KMS-11 (cell line): ENCODE measurements around the gene C2orf92.

Source experiments
- H2AFZ ChIP-seq: fragments of 200-600 bp; sonication (generic); 2 replicates; pipeline ENCODE4 v1.6.1; 2016; ENCODE audit warnings: antibody characterized with exemption, mixed run types, low read depth
- H3K27ac ChIP-seq: fragments of 200-600 bp; sonication (generic); 2 replicates; pipeline ENCODE4 v1.6.1; 2016; ENCODE audit warnings: mild to moderate bottlenecking, mixed run types
- H3K27me3 ChIP-seq: fragments of 200-600 bp; sonication (generic); 2 replicates; pipeline ENCODE4 v1.6.1; 2017; ENCODE audit warnings: mild to moderate bottlenecking, low read depth, mixed run types, moderate library complexity; ENCODE audit not compliant: insufficient read depth
- H3K36me3 ChIP-seq: fragments of 200-600 bp; sonication (generic); 2 replicates; pipeline ENCODE4 v1.6.1; 2017; ENCODE audit warnings: mild to moderate bottlenecking, mixed run types; ENCODE audit not compliant: insufficient read depth
- H3K4me1 ChIP-seq: fragments of 200-600 bp; sonication (generic); 2 replicates; pipeline ENCODE4 v1.6.1; 2016; ENCODE audit warnings: mild to moderate bottlenecking, low read depth, mixed run types; ENCODE audit not compliant: poor library complexity, severe bottlenecking
- H3K4me2 ChIP-seq: fragments of 200-600 bp; sonication (generic); 2 replicates; pipeline ENCODE4 v1.7.0; 2016; ENCODE audit warnings: mild to moderate bottlenecking, mixed run types
- H3K4me3 ChIP-seq: fragments of 200-600 bp; sonication (generic); IDR thresholded peaks from 2 replicates; pipeline ENCODE4 v1.6.1; 2017; ENCODE audit warnings: low read depth, low read length, mixed read lengths; ENCODE audit not compliant: insufficient read depth
- H3K79me2 ChIP-seq: fragments of 200-600 bp; sonication (generic); 2 replicates; pipeline ENCODE4 v1.6.1; 2016; ENCODE audit warnings: low read depth, mixed run types; ENCODE audit not compliant: insufficient read depth
- H3K9ac ChIP-seq: fragments of 200-600 bp; sonication (generic); 2 replicates; pipeline ENCODE4 v1.6.1; 2016; ENCODE audit warnings: mild to moderate bottlenecking, mixed run types
- H4K20me1 ChIP-seq: fragments of 200-600 bp; sonication (generic); 2 replicates; pipeline ENCODE4 v1.6.1; 2016; ENCODE audit warnings: mild to moderate bottlenecking, mixed run types; ENCODE audit not compliant: insufficient read depth
- TF ChIP-seq, protein P1 (sequence below): fragments of 200-600 bp; sonication (generic); conservative IDR thresholded peaks from 2 replicates; pipeline ENCODE4 v1.6.1; 2017; ENCODE audit warnings: low read depth, mild to moderate bottlenecking, antibody characterized with exemption, low read length, moderate library complexity, mixed read lengths

The C2orf92 gene

DNA sequence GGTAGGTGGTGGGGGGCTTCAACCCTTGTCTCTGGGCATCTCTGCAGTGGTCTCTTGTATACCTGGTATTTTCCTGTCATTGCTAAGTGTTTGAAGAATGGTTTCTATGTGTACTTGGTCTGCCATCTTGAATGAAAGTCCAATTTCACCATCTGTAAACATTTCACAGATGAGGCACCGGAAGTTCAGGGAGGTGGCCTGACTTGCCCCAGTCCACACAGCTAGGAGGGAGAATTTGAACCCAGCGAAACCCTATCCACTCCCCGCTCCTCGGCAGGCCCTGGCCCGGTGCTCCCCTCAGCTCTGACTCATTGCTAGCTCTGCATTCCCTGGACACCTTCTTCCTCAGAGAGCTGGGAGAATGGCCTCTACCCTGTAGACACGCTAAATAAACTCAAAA lies 74.4 kb downstream of the C2orf92 start:
- H3K36me3 ChIP-seq, result no peaks in the 10 kb centered on the region
- no peak overlapping the region for H3K4me2 ChIP-seq
- no peaks in the 10 kb centered on the region for H3K27me3 ChIP-seq
- H3K4me1 ChIP-seq, result no peaks in the 10 kb centered on the region
- H2AFZ ChIP-seq, result no peak overlapping the region
- H3K27ac ChIP-seq, result no peak overlapping the region
- TF ChIP-seq, protein P1, sequence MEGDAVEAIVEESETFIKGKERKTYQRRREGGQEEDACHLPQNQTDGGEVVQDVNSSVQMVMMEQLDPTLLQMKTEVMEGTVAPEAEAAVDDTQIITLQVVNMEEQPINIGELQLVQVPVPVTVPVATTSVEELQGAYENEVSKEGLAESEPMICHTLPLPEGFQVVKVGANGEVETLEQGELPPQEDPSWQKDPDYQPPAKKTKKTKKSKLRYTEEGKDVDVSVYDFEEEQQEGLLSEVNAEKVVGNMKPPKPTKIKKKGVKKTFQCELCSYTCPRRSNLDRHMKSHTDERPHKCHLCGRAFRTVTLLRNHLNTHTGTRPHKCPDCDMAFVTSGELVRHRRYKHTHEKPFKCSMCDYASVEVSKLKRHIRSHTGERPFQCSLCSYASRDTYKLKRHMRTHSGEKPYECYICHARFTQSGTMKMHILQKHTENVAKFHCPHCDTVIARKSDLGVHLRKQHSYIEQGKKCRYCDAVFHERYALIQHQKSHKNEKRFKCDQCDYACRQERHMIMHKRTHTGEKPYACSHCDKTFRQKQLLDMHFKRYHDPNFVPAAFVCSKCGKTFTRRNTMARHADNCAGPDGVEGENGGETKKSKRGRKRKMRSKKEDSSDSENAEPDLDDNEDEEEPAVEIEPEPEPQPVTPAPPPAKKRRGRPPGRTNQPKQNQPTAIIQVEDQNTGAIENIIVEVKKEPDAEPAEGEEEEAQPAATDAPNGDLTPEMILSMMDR, result no peak
- no peaks in the 10 kb centered on the region for H3K79me2 ChIP-seq
- no peak overlapping the region for H3K4me3 ChIP-seq
- H3K9ac ChIP-seq, result no peak overlapping the region
- H4K20me1 ChIP-seq, result no peaks in the 10 kb centered on the region

DNA sequence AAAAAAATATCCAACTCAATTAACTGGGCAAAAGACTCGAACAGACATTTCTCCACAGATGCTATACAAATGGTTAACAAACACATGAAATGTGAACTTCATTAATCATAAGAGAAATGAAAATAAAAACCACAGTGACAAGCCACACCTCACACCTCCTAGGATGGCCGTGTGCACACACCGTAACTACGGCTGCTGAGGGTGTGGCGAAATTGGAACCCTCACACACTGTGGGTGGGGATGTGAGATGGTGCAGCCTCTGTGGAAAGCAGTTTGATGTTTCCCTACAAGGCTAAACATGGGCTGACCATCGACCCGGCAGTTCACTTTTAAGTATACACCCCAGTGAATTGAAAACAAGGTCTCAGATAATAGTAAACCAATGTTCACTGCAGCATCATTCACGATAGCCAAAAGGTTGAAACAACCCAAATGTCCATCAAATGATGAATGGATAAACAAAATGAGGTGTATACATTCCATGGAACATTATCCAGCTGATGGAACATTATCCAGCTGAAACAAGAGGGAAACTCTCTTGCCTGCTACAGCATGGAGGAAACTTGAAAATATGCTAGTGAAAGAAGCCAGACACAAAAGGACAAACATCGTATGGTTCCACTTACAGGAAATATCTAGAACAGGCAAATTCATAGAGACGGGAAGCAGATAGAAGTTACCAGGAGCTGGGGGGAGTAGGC lies 76.1 kb downstream of the C2orf92 start:
- no peaks in the 10 kb centered on the region for H3K4me1 ChIP-seq
- H3K79me2 ChIP-seq, result no peaks in the 10 kb centered on the region
- TF ChIP-seq, protein P1, result no peak
- H3K27me3 ChIP-seq, result no peaks in the 10 kb centered on the region
- no peak overlapping the region for H2AFZ ChIP-seq
- H3K36me3 ChIP-seq, result no peaks in the 10 kb centered on the region
- no peak overlapping the region for H3K27ac ChIP-seq
- no peak overlapping the region for H3K4me3 ChIP-seq
- H3K9ac ChIP-seq, result no peak overlapping the region
- no peaks in the 10 kb centered on the region for H4K20me1 ChIP-seq
- no peak overlapping the region for H3K4me2 ChIP-seq

DNA sequence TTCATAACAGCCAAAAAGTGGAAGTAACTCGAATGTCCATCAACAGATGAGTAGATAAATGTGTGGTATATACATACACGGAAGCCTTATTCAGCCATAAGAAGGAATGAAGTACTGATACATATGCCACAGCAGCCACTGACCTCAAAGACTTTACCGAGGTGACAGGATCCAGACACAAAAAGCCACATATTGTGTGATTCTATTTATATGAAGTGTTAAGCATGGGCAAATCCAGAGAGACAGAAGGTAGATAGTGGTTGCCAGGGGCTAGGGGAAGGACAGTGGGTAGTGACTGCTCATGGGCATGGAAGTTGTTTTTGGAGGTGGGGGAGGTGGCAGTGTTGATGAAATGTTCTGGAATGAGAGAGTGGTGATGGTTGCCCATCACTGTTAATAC lies 77.8 kb downstream of the C2orf92 start:
- H3K27ac ChIP-seq, result no peak overlapping the region
- H3K27me3 ChIP-seq, result no peaks in the 10 kb centered on the region
- no peaks in the 10 kb centered on the region for H3K4me1 ChIP-seq

DNA sequence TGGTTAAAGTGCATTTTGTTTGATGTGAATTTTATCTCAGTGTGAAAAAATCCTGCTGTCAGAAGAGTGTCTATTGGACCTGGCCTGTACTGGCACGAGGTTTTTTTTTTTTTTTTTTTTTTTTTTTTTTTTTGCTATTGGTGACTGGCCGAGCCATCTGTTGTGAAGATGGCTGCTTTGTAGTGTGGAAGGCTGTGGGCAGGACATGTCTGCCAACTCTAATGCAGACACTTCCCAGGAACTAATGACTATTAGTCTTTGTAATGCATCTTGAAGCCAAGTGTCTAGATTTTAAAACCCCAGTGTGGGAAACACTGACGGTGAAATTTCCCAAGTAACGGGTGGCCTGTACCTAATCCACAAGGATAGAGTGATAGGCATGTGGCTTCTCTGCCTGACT lies 78.2 kb downstream of the C2orf92 start:
- TF ChIP-seq, protein P1, result no peak
- Histone ChIP-seq H4K20me1 (no peaks in the 10 kb centered on the region), H3K27ac (no peak overlapping the region), H3K4me3 (no peak overlapping the region), H2AFZ (no peak overlapping the region), H3K27me3 (no peaks in the 10 kb centered on the region), H3K36me3 (no peaks in the 10 kb centered on the region), H3K4me2 (no peak overlapping the region), H3K79me2 (no peaks in the 10 kb centered on the region), H3K4me1 (no peaks in the 10 kb centered on the region), H3K9ac (no peak overlapping the region)

More for the DNA sequence above, 77.8 kb downstream of the C2orf92 start:
- TF ChIP-seq, protein P1, result no peak
- Histone ChIP-seq H3K36me3 (no peaks in the 10 kb centered on the region), H4K20me1 (no peaks in the 10 kb centered on the region), H3K4me2 (no peak overlapping the region), H3K4me3 (no peak overlapping the region), H3K79me2 (no peaks in the 10 kb centered on the region), H2AFZ (no peak overlapping the region), H3K9ac (no peak overlapping the region)
